Measurements from ENCODE around the gene ADRB2.

ADRB2 gene

DNA sequence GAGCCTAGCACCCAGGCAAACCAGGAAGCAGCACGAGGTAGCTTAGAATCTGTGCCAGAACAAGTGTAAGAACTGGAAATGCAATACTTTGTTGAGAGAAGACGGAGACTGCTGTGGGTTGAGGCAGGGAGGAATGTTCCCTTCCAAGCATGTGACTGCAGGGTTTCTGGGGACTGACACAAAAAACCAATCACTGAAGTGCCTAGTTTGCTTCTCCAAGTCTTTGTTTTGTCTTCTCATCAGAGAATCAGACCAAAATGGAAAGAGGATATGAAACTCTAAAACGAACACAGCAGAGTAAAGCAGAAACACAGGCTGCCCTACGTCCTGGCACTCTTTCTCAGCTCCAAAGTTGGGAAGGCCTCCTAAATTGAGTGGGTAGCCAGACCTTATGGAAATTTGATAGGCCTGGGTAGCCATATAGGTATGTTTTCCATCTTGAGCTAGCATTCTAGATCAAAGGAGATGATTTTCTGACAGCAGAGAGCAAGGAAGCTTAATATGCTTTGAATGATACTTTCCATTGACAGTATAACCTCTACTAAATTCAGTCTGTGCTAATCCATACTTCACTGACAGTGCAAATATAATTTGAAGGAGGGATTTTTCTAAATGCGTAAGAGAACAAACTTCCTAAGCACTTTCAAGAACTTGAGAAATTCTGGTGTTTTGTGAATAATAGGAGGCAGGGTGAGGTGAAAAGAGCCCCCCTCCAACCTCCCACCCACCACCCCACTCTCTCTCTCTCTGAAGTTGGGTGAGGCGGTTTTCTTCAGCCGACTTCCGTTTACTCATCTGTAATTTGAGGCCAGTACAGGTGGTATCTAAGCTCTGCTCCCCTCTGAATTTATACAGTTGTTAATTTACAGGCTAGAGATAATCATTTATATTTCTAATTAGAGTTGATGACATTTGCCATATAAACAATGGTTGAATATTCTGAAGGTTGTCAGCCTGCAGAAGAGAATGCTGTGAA, 5.5 kb downstream of the ADRB2 start:
- no peak for DNase-seq

DNA sequence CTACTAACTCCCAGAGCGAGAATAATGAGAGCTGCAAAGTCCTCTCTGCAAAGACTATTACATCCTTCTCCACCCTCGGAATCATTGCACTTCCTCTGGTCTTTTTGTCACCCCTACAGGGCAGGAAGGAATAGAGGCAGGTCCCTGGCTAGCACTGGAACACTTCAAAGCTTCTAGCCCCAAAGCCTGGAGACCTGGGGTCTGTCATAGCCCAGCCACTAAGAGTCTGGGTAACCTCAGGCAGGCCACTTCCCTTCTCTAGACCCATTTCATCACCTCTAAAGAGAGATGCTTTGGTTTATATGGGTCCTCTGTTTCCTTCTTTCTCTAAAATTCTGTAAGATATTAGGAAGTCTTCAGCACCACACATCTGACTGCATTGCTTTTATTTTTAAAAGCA, 6.7 kb downstream of the ADRB2 start:
- no peak for DNase-seq

DNA sequence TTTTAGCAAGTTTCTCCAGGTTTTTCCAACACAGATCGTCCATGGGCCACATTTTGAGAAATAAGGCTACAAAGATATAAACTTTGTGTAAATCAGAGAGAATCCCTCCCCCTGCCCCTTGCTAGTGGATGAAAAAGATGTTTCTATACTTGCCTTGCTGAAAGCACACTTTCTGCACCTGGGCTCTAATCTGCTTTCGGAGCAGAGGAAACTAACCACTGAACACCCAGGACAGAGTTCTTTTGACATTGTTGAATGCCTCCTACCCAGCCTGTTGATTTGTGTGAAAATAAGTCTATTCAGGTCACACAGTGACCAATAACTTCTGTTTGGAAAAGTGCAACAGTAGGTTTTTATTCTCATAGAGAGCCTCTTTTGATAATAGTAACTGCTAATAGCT, 7.5 kb downstream of the ADRB2 start:
- DNase-seq: no peak

DNA sequence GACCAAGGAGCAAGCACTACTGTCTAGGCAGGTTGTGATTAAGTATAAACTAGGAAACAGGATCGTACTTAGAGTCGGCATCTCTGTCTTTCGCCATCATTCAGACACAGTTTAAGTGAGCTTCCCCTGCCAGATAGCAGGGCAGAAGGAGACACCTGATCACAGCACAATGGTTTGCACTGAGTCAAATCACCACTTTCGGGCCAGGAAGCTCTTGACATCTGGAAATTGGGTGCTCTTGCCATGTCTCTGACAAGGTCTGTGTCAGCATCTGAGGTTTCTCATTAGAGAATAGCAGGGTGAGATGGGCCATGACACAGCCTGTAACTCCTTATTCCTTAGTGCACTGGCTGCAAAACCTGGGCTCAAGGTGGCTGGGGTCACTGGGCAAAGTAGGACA, 8.3 kb downstream of the ADRB2 start:
- DNase-seq: no peak

DNA sequence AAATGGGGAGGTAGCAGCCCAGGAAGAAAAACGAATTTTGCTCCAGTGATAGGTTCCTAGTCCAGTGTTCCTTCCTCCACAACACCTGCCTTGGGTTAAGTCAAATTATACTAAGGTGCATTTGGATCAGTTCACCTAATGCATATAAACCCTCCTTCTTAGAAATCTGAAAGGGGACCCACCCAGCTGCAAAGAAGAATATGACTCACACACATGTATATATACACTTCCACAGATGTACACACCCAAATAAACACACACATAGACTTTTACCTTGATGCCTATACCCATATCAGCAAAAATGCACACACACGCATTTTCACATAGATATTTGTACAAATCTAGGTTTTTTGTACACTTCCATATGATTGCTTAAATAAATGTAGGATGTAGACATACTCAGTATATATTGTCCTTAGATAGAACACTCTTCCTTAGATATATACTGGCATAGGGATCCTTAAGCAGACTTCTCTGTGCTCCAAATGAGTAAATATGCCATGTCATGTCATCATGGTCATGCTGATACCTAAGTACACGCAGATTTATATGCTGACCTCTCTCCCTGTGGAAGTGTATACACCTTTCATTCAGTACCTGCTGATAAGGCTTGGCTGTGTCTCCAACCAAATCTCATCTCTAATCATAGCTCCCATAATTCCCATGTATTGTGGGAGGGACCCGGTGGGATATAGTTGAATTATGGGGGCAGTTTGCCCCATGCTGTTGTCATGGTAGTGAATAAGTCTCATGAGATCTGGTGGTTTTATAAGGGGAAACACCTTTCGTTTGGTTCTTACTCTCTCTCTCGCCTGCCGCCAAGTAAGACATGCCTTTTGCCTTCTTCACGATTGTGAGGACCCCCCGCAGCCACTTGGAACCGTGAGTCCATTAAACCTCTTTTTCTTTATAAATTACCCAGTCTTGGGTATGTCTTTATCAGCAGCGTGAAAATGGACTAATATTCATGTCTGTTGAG, 10.2 kb downstream of the ADRB2 start:
- DNase-seq: no peak

DNA sequence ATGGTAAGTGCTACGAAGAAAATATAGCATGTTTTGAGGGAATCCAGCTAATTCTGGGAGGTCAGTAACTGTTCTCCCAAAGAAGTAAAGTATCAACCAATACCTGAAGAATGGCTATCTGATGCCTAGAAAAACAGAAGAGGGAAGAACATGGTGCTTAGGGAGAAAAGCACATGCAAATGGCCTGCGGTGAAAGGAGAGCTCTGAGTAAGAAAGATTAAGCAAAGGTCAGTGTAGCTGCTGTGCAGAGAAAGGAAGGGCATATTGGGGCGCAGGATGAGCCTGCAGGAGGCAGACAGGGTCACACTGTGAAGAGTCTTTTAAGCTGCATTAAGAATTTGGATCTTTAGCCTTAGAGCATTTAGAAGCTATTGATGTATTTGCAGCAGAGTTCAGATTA, 11.0 kb downstream of the ADRB2 start:
- DNase-seq: no peak

DNA sequence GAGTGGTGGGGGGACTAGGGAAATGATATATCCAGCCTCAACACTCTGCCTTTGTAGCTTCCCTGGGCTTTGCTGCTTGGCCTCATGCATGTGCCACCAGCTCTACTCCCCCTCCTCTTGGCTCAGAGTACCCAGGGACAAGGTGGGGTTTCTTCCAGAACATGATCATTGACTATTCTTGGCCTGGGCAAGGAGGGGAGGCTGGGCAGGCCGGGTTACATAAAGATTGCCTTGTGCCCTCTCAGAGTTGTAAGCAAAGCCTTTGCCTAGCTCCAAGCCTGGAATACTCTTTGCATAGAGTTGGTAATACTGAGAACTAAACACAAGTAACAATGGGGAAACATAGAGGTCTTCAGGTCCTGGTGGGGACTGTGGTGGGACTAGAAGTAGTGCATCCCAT, 11.9 kb downstream of the ADRB2 start:
- no peak for DNase-seq

DNA sequence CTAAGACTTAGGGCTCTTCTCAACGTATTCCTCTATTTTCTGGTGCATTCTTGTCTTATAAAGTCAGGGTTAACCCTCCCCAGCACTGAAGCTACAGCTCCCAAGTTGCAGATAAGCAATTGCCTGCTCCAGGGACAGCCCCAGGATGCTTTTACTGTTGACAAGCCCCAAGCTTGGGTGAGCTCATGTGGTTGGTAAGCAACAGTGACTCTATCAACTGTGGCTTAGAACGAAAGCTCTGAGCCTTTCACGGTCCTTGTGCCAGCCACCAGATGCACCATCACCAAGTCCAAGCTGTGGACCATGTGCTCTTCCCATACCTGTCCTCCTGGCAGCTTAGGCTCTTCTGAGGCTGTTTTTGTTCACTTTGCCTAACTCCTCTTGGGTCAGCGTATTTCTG, 13.5 kb downstream of the ADRB2 start:
- no peak for DNase-seq

DNA sequence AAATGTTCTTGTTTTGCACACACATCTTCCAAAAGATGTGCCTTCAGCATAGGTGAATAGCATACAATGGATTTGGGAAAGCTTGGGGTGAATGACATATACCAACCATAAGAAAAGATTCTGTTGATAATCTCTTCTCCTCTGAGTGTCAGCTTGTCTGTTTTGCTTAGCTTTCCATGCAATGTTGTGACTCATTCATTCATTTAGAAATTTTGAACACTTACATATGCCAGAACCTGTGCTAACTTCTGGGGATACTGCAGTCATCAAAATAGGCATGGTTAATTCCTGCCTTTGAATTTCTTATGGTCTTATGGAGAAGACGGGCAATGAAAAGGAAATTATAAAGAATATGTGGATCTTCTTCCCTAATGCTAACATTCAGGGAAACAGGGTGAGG, 14.1 kb downstream of the ADRB2 start:
- DNase-seq: no peak

DNA sequence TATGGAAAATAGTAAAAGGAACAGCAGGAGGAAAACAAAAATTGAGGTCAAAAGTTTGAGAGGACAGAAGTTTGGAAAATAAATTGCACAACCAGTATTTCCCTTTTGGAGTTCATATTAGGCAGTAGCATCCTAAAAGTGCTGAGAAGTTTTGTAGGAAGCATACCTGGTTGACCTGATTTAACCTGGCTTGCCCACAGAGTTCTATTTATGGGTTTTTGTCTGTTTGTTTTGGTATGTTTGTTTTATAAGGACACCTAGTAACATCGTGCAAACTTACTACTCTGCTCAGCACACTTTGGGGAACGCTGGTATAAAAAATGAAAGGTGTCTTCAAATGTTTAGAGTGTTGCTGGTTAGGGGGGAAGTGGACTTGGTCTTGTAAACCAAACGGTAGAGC, 15.1 kb downstream of the ADRB2 start:
- no peak for DNase-seq

DNA sequence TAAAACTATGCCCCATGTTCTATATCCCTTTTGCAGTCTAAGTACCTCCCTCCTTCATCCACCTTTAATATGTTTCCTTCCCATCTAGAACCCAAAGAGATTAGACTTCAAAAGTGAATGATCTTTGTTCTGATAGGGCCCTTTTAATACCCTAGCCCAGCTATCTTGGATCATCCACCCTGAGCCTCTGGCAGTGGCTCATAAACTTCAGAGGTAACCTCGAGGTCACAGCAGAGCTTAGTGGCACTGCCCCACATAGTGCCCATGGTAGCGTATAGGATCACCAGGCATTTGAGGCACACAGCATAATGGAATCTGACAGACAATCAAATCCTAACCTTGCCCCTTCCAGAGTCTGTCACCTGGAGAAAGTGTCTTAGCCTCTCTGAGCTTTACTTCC, 15.8 kb downstream of the ADRB2 start:
- no peak for DNase-seq

DNA sequence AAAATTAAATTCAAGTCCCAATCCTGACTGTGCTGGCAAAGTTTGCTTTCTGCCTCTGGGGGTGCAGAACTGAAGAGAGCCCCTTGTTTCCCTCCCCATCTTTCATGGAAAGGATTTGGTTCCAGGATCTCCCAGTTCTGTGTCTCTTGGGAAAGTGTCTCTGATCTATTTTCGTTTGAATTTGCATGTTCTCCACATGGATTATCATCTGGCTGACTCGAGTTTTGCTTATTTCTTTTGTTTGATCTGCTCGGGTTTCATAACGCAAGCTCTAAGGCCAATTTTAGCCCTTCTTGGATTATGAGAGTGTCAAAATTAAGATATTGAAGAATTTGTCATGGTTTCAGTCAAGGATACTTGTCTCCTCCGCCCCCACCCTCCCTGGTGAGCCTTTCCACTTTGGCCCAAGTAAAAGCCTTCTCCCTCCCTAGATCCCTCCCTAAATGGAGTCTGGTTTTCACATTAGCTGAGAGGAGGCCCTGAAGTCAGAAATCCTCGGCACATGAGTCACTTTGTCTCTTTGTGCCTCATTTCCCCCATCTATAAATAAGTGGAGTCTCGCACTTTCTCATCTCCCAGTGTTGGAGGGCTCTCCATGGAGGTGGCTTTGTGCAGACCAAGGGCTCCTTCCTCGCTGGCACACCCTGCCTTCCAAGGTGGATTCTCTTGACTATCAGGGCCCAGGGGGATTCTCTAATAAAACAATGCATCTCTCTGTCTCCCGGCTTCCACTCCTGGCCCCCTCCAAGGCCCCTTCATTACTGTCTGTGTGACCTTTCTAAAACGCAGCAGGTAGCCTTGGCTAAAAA, 17.3 kb downstream of the ADRB2 start:
- DNase-seq: no peak

DNA sequence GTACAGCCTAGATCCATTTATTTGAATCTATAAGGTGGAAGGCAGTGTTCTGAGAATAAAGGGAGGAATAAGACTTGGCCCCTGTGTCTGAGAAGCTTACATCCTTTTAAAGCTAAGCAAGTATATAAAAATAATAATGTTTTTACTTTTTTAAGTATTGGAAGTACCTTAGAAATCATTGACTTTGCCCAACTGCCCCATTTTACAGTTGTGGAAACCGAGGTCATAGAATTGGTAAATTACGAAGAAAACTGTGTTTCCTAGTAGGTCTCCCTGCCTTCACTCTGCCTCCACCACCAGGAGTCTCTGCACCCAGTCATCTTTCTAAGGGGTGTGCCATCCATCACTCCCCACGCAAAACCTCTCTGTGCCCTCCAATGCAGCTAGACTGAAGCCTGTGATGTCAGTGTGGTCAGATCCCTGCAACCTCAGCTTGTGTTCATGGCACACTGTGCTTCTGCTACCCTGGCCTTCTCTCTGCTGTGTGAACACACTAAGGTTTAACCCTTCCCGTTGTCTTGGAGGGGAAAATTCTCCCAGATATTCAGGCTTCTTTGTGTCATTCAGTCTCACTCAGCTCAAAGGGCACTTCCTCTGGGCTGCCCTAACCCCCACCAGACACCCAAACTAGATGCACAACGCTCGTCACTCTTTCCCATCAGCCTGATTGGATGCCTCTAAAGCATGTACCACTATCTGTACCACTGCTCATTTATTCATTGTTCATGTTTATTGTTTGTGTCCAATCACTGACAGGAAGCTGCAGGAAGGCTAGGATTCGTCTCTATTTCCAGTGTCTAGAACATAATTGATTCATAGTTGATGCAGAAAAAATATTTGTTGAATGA, 18.2 kb downstream of the ADRB2 start:
- no peak for DNase-seq

DNA sequence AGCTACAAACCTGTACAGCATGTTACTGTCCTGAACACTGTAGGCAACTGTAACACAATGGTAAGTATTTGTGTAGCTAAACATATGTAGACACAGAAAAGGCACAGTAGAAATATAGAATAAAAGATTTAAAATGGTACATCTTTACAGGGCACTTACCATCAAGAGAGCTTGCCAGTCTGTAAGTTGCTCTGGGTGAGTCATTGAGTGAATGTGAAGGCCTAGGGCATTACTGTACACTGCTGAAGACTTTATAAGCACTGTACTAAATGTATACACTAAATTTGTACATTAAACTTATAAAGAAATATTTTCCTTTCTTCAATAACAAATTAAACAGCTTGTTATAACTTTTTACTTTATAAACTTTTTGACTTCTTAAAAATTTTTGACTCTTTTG, 20.5 kb downstream of the ADRB2 start:
- DNase-seq: no peak

DNA sequence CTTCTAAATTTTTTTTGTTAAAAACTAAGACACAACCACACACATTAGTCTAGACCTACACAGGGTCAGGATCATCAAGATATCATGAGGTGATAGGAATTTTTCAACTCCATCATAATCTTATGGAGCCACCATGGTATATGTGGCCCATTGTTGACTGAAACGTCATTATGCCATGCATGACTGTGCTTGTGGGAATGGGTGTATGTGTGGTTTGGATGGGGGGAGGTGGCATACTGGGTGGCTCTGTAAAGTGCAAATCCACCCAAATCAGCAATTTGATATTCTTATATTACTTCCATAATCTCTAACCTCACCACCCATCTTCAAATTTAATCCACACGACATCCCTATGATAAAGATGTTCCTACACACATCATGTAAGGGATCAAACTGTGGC, 21.0 kb downstream of the ADRB2 start:
- no peak for DNase-seq

DNA sequence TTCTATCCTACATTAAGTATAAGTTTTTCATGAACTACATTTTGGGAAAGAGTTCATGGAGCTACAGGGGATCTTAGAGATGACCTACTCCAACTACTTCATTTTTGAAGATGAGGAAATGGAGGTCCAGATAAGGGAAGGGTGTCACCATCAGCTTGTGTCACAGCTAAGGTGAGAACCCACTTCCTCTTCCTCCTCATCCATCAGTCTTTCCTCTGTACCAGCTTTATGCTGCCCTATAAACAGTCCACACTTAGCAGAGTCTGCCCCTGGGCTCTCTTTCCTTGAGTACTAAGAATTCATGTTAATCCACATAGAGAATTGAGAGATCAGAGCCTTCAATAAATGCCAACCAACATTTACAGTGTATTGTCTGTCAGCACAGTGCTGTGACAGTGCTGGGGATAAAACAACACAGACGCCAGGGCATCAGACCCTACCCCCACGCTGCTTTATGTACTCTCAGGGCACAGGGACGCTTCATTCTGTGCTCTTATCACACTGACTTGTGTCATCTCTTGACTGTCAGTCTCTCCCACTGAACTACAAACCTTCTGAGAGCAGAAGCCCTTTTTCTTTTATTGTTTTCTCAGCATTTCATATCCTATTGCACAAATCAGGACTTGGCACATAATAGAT, 22.1 kb downstream of the ADRB2 start:
- DNase-seq: no peak

DNA sequence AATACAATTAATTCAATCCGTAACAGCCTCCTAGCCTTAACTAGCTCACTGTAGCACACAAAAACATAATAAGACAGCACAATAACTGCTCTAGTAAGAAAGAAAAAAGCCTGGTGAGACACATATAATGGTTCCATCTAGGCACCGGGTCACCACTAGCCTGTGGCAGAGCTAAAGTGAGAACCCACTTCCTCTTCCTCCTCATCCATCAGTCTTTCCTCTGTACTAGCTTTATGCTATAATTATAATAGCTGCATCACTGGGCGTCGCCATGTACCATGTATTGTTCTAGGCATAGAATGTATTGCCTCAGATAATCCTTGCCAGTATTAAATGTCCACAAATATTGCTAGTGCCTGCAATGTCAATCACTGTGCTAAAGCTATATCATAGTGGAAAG, 23.1 kb downstream of the ADRB2 start:
- no peak for DNase-seq

DNA sequence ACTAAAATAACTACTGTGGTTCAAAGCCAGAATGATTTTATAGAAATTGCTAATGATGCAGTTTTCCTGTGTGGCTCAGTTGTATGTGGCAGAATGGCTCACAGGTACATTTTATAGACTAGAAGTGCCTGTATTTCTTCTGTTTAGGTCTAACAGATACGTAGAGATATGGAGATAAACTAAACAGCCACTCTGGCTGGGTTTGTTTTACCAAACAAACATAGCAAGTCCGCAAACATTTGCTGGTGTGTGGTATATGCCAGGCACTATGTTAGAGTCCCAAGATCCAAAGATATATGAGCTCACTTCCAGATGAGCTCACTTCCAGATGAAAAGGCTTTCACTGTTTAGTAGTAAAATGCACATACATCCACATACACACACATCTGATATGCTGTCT, 24.4 kb downstream of the ADRB2 start:
- no peak for DNase-seq

DNA sequence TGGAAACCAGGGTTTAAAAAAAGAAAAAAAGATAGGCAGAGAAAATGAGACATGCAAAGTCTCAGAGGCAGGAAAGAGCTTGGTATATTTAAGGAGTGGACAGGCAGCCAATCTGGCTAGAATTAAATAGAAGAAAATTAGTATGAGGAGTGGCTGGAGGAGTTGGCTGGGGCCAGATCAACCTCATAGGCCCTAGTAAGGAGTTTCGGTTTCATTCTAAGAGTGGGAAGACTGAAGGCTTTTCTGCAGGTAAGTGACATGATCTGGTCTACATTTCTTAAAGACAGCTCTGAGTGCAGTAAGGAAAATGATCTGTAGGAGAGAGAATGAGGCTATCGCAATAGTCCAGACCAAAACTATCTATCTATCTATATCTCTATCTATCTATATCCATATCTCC, 27.5 kb downstream of the ADRB2 start:
- no peak for DNase-seq

DNA sequence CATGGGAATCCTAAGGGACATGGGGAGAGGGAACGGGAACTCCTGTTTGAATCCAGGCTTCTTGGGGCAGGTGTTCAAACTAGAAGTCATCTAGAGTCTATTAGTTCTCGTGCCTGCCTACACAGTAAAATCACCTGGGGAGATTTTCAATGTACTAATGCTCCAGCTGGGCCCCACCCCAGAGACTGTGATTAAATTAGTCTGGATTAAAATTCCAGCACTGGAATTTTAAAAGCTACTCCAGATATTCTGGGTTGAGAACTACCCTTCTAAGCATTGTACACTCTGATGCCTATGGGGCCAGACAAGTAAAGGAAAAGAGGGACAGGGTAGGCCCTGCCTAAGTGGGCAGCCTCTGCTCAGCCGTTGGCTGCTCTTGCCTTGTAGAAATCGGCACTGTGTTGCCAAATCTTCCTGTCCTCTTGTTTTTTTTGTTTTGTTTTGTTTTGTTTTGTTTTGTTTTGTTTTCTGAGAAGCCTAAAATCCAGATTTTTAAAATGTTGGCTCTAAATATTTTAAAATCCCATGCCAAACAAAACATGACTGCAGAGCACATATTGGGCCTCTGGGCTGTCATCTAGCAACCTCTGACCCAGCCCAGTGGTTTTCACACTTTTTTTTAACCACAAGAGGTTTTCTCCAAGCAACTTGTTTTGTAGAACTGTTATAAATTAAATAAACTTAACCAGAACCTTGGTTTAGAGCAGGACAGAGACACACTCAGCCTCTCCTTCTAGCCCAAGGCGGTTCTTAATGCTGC, 29.0 kb downstream of the ADRB2 start:
- DNase-seq: no peak

DNA sequence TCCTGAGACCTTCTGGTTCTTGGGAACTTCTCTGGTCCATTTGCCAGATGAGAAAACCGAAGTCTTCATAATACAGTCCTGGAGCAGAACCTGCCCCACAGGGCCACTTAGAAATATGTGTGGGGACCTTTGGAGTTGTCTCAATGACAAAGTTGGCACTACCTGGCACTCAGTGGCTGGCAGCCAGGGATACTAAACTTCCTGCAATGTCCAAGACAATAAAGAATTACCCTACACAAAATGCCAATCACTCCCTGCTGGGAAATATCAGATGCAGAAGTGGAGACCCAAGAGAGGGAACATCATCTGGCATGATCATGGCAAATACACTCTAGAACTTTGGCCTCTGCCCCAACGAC, 29.6 kb downstream of the ADRB2 start:
- DNase-seq: no peak

Measured in activated CD8-positive, alpha-beta memory T cell treated with anti-CD3 and anti-CD28 coated beads for 24 hours (primary cell).